Smooth muscle cell (in vitro differentiated cells): ENCODE data around the gene FNDC3B. TPM values are rescaled to one million over a fixed set of nuclear protein-coding genes. Genes with fewer than 3 reads are reported as not detected.

ENCODE experiments used
- DNase-seq: peaks from one replicate; lab custom pipeline; 2025; ENCODE audit not compliant: unreplicated experiment; lab: John Stamatoyannopoulos, UW
- H2AFZ ChIP-seq: fragments of 200-600 bp; sonication (generic); 2 replicates; pipeline ENCODE4 v1.6.0; 2016; ENCODE audit warnings: antibody characterized with exemption, low read depth, mild to moderate bottlenecking
- H3F3A ChIP-seq: fragments of 200-600 bp; sonication (generic); 2 replicates; pipeline ENCODE4 v1.6.0; 2017; ENCODE audit warnings: antibody characterized with exemption, low read depth
- H3K27ac ChIP-seq: fragments of 200-600 bp; sonication (generic); 2 replicates; pipeline ENCODE4 v1.5.1; 2016; ENCODE audit warnings: low read depth, mild to moderate bottlenecking
- H3K27me3 ChIP-seq: fragments of 200-600 bp; sonication (generic); 2 replicates; pipeline ENCODE4 v1.6.1; 2016; ENCODE audit warnings: low read depth, mild to moderate bottlenecking
- H3K36me3 ChIP-seq: fragments of 200-600 bp; sonication (generic); 2 replicates; pipeline ENCODE4 v1.5.1; 2016; ENCODE audit warnings: low read depth
- H3K4me1 ChIP-seq: fragments of 200-600 bp; sonication (generic); 2 replicates; pipeline ENCODE4 v1.5.1; 2016; ENCODE audit warnings: low read depth
- H3K4me2 ChIP-seq: fragments of 200-600 bp; sonication (generic); 2 replicates; pipeline ENCODE4 v1.6.0; 2016; ENCODE audit warnings: mild to moderate bottlenecking
- H3K4me3 ChIP-seq: fragments of 200-600 bp; sonication (generic); 2 replicates; pipeline ENCODE4 v1.5.1; 2016; ENCODE audit warnings: mild to moderate bottlenecking
- H3K79me2 ChIP-seq: fragments of 200-600 bp; sonication (generic); 2 replicates; pipeline ENCODE4 v1.6.0; 2016; ENCODE audit warnings: low read depth, mild to moderate bottlenecking
- H3K9ac ChIP-seq: fragments of 200-600 bp; sonication (generic); 2 replicates; pipeline ENCODE4 v1.6.0; 2016; ENCODE audit warnings: low read depth
- H3K9me3 ChIP-seq: fragments of 200-600 bp; sonication (generic); replicated peaks from 2 replicates; pipeline ENCODE4 v1.5.1; 2016; ENCODE audit warnings: low read depth
- H4K20me1 ChIP-seq: fragments of 200-600 bp; sonication (generic); 2 replicates; pipeline ENCODE4 v1.6.0; 2016; ENCODE audit warnings: low read depth
- whole genome bisulfite sequencing: methylation state at CpG from one replicate; pipeline ENCODE4 v1.1.7; 2016; ENCODE audit warnings: low lambda C conversion rate; 5-methylcytosine and 5-hydroxymethylcytosine counted together
- polyA plus RNA-seq: library from polyadenylated mRNA; unstranded; fragments of >200 nt; fragmentation: Nextera tagmentation; extraction: Ambion mirVana; gene quantifications from 2 replicates; pipeline ENCODE4 v1.2.1, GENCODE V29; 2016
- total RNA-seq: library from RNA; depleted of rRNA; stranded (reverse); fragments of >200 nt; gene quantifications from 2 replicates; pipeline ENCODE4 v1.2.3, GENCODE V29; 2014
- TF ChIP-seq, protein P1 (sequence below): fragments of 200-600 bp; sonication (generic); IDR thresholded peaks from 2 replicates; pipeline ENCODE4 v1.5.1; 2017; ENCODE audit warnings: borderline replicate concordance, mild to moderate bottlenecking, antibody characterized with exemption; ENCODE audit not compliant: insufficient read depth, poor library complexity, severe bottlenecking

Gene FNDC3B
- total and polyA plus RNA-seq, 2 experiments from 2014 or later: 149 to 294 TPM

GRCh38 chr3:172415323-172415722 lies 375.9 kb downstream of the FNDC3B start:
- Histone ChIP-seq H3K27me3 (no peaks in the 10 kb centered on the region), H3K4me1 (no peaks in the 10 kb centered on the region), H2AFZ (no peak overlapping the region), H3K9me3 (no peaks in the 10 kb centered on the region), H3K27ac (no peak overlapping the region), H3K36me3 (no peaks in the 10 kb centered on the region), H3K79me2 (no peaks in the 10 kb centered on the region), H3K9ac (no peak overlapping the region), H4K20me1 (no peaks in the 10 kb centered on the region), H3K4me3 (no peak overlapping the region), H3F3A (no peaks in the 10 kb centered on the region), H3K4me2 (no peak overlapping the region)
- TF ChIP-seq, protein P1, sequence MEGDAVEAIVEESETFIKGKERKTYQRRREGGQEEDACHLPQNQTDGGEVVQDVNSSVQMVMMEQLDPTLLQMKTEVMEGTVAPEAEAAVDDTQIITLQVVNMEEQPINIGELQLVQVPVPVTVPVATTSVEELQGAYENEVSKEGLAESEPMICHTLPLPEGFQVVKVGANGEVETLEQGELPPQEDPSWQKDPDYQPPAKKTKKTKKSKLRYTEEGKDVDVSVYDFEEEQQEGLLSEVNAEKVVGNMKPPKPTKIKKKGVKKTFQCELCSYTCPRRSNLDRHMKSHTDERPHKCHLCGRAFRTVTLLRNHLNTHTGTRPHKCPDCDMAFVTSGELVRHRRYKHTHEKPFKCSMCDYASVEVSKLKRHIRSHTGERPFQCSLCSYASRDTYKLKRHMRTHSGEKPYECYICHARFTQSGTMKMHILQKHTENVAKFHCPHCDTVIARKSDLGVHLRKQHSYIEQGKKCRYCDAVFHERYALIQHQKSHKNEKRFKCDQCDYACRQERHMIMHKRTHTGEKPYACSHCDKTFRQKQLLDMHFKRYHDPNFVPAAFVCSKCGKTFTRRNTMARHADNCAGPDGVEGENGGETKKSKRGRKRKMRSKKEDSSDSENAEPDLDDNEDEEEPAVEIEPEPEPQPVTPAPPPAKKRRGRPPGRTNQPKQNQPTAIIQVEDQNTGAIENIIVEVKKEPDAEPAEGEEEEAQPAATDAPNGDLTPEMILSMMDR: no peak
- DNase-seq: no peak
- WGBS: 87% methylated on average over 5 of the region's 5 CpGs

DNA sequence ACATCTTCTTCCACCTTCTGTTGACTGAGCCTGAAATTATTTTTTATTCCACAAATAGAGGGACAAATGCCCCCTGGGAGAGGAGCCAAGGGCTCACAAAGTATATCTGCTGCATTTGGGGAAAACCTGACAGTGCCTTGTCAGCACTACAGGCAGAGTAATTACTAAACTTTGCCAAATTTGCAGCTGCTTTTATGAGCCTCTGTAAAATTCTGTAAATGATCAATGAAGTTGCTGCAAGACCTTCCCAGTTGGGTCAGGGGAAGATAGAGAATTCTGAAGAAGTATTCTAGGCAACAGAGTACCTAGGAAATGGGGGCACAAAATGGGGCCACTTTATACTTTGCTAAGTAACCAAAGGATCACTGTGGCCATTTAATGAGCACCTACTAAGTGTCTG lies 398.3 kb downstream of the FNDC3B start:
- no peak for DNase-seq
- TF ChIP-seq, protein P1: no peak
- Histone ChIP-seq H3K4me1 (no peaks in the 10 kb centered on the region), H3K79me2 (no peaks in the 10 kb centered on the region), H4K20me1 (no peaks in the 10 kb centered on the region), H3K9ac (no peak overlapping the region), H3K27me3 (peaks cover 21% of the 10 kb centered on the region), H3K9me3 (no peaks in the 10 kb centered on the region), H3K4me2 (no peak overlapping the region), H3F3A (no peaks in the 10 kb centered on the region), H3K4me3 (no peak overlapping the region), H3K27ac (no peak overlapping the region), H2AFZ (no peak overlapping the region), H3K36me3 (no peaks in the 10 kb centered on the region)

DNA sequence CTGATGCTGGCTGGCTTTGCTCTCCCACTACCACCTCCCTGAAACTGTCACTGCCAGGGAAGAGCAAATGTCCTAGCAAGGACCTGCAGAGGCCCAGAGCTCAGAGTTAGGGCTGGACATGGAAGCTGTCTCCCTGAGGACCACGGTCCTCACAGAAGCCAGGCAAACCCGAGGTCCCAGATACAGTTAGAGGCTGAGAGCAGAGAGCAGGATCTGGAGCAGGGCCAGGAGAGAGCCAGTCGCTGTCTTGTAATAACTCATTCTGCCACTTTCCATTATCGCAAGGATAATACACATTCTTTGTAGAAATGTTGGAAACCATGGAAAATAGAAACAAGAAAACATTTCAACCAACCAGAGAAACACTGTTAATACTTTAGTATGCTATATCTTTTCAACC lies 398.8 kb downstream of the FNDC3B start:
- Histone ChIP-seq H3K9ac (no peak overlapping the region), H3K9me3 (no peaks in the 10 kb centered on the region), H3K27ac (no peak overlapping the region), H3F3A (no peaks in the 10 kb centered on the region), H2AFZ (no peak overlapping the region), H3K4me1 (no peaks in the 10 kb centered on the region), H3K79me2 (no peaks in the 10 kb centered on the region), H3K36me3 (no peaks in the 10 kb centered on the region), H4K20me1 (no peaks in the 10 kb centered on the region), H3K4me3 (no peak overlapping the region), H3K27me3 (peaks cover 26% of the 10 kb centered on the region), H3K4me2 (no peak overlapping the region)
- no peak for DNase-seq
- WGBS: 65% methylated on average over 4 of the region's 4 CpGs
- TF ChIP-seq, protein P1: no peak

DNA sequence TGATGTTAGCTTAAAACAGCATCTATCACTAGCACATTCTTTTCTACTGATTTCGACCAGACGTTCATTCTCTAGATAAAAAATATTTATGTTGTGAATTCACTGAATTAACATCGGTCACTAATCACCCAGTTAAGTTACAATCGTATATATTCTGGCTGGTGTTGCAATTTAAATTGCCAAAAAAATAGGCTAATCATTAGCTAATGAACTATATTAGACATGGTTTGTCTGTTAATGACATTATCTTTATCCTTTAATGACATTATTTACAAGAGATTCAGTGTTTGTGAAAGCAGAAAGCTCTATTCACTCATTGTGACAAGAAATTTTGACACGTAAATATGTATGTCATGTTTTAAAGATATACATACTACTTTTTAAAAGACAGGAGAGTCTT lies 402.2 kb downstream of the FNDC3B start:
- DNase-seq: no peak
- Histone ChIP-seq H3K79me2 (no peaks in the 10 kb centered on the region), H3K27me3 (peaks cover 60% of the 10 kb centered on the region), H3K4me1 (no peaks in the 10 kb centered on the region), H3K27ac (no peak overlapping the region), H3K36me3 (no peaks in the 10 kb centered on the region), H3K9me3 (no peaks in the 10 kb centered on the region), H3K9ac (no peak overlapping the region), H3F3A (no peaks in the 10 kb centered on the region), H3K4me2 (no peak overlapping the region), H2AFZ (no peak overlapping the region), H3K4me3 (no peak overlapping the region), H4K20me1 (no peaks in the 10 kb centered on the region)
- 85% methylated on average over 5 of the region's 5 CpGs for WGBS
- TF ChIP-seq, protein P1: no peak
